NT2/D1 (cell line): ENCODE measurements around the gene INCENP.
"Not testable (repeated sequence)": the region's sequence is repeated elsewhere in the genome, so short reads cannot be mapped to it uniquely, and the experiment has no call there.

Source experiments
- DNase-seq: peaks from one replicate; pipeline ENCODE4 v3.0.0-alpha.2; 2011; ENCODE audit warnings: low read depth, low spot score
- H3K27me3 ChIP-seq: 2 replicates; pipeline ENCODE4 v1.6.0; 2011; ENCODE audit warnings: mild to moderate bottlenecking; ENCODE audit not compliant: insufficient read length, insufficient read depth
- H3K36me3 ChIP-seq: 2 replicates; pipeline ENCODE4 v1.6.1; 2011; ENCODE audit warnings: mild to moderate bottlenecking, low read length, mixed read lengths; ENCODE audit not compliant: insufficient read depth, insufficient read length
- H3K4me1 ChIP-seq: 2 replicates; pipeline ENCODE4 v1.5.1; 2011; ENCODE audit not compliant: insufficient read depth, insufficient read length
- H3K4me3 ChIP-seq: 2 replicates; pipeline ENCODE4 v1.5.1; 2011; ENCODE audit warnings: low read depth; ENCODE audit not compliant: insufficient read length
- H3K9ac ChIP-seq: 2 replicates; pipeline ENCODE4 v1.6.0; 2011; ENCODE audit warnings: low read depth; ENCODE audit not compliant: insufficient read length
- H3K9me3 ChIP-seq: 2 replicates; pipeline ENCODE4 v1.5.1; 2011; ENCODE audit warnings: mild to moderate bottlenecking, low read length; ENCODE audit not compliant: insufficient read depth
- SUZ12 ChIP-seq: IDR thresholded peaks from 2 replicates; pipeline ENCODE4 v1.6.1; 2011; ENCODE audit not compliant: insufficient read length, insufficient read depth; ENCODE audit errors: extremely low read depth
- YY1 ChIP-seq: IDR thresholded peaks from 2 replicates; pipeline ENCODE4 v1.6.1; 2011; ENCODE audit not compliant: insufficient read length, insufficient read depth
- ZNF274 ChIP-seq: IDR thresholded peaks from 2 replicates; pipeline ENCODE4 v1.6.1; 2011; ENCODE audit warnings: mild to moderate bottlenecking, low read depth, low read length

The INCENP gene

DNA sequence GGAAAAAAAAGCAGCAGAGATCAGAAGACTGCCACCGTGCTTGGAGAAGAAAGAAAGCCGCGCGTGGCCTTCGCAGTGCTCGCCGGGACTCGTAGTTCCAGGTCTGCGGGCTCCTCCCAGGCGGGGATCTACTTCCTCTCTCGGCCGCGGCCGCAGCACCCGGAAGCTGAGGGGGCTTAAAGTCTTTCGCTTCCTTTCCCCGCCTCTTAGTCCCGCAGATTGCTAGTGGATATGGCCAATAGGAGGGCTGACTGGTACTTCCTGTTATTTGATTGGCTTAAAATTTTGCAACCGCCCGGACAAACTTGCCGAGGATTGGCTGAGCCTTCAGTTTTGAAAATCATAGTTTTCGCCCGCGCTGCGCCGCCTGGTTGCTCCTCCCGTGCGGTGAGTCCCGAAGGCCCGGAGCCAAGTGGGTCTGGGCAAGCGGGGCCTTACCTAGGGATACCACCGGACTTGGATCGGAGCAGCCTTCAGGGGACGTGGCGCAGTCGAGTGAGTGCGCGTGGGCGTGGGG is at the start of gene INCENP:
TSS of gene INCENP (plus strand) at position 343 of the 517 bp plus-strand sequence. CDS start 4,151 bp downstream, outside the sequence.
- peaks cover 26% of the 10 kb centered on the region for H3K36me3 ChIP-seq
- H3K4me1 ChIP-seq: peaks cover 10% of the 10 kb centered on the region
- no peaks in the 10 kb centered on the region for H3K9me3 ChIP-seq
- H3K9ac ChIP-seq: peak within 1 kb of the TSS; percentile 99
- DNase-seq: peak; percentile 95
- H3K27me3 ChIP-seq: no peaks in the 10 kb centered on the region
- TF ChIP-seq YY1 (no peak), SUZ12 (no peak), ZNF274 (no peak)
- H3K4me3 ChIP-seq: peak within 1 kb of the TSS; percentile 99

DNA sequence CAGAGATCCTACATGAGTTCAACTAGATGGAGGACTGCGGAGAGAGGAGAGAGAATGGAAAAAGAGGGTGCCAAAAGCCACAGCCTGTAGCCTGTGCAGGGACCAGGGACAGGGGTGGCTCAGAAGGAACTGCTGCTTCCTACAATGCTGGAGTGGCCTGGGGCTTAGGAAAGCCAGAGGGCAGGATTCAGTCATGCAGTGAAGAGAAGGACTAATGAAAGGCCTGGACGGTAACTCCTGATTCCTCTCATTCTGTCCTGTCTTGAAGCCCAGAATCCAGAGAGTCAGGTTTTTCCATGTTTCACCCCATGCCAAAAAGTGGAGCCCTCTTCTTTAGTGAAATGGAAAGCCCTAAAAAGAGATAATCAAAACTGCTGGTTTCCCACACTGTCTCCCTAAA is 48.4 kb upstream of the INCENP start:
- Histone ChIP-seq H3K27me3 (no peaks in the 10 kb centered on the region), H3K4me3 (no peak overlapping the region), H3K9ac (no peak overlapping the region), H3K9me3 (no peaks in the 10 kb centered on the region; the same call in 1 of the 2 replicates), H3K36me3 (no peaks in the 10 kb centered on the region), H3K4me1 (no peaks in the 10 kb centered on the region)
- DNase-seq: no peak
- no peak for TF ChIP-seq ZNF274
- no peak for TF ChIP-seq SUZ12
- no peak for TF ChIP-seq YY1

DNA sequence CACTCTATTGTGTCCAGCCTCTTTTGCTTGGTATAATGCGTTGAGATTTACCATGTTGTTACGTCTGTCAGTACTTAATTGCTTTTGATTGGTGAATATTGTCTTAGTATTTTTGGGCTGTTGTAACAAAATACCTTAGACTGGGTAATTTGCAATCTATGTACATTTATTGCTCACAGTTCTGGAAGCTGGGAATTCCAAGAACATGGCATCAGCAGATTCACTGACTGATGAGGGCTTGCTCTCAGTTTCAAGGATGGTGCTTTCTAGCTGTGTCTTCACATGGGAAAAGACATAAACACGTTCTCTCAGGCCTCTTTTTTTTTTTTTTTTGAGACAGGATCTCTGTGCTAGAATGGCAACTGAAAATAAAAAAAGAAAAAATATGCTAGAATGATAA is 46.7 kb upstream of the INCENP start:
- Histone ChIP-seq H3K36me3 (no peaks in the 10 kb centered on the region), H3K4me1 (no peaks in the 10 kb centered on the region), H3K27me3 (no peaks in the 10 kb centered on the region), H3K9me3 (no peaks in the 10 kb centered on the region; the same call in 1 of the 2 replicates), H3K9ac (no peak overlapping the region), H3K4me3 (no peak overlapping the region)
- TF ChIP-seq SUZ12 (no peak), YY1 (no peak), ZNF274 (no peak)
- DNase-seq: no peak

DNA sequence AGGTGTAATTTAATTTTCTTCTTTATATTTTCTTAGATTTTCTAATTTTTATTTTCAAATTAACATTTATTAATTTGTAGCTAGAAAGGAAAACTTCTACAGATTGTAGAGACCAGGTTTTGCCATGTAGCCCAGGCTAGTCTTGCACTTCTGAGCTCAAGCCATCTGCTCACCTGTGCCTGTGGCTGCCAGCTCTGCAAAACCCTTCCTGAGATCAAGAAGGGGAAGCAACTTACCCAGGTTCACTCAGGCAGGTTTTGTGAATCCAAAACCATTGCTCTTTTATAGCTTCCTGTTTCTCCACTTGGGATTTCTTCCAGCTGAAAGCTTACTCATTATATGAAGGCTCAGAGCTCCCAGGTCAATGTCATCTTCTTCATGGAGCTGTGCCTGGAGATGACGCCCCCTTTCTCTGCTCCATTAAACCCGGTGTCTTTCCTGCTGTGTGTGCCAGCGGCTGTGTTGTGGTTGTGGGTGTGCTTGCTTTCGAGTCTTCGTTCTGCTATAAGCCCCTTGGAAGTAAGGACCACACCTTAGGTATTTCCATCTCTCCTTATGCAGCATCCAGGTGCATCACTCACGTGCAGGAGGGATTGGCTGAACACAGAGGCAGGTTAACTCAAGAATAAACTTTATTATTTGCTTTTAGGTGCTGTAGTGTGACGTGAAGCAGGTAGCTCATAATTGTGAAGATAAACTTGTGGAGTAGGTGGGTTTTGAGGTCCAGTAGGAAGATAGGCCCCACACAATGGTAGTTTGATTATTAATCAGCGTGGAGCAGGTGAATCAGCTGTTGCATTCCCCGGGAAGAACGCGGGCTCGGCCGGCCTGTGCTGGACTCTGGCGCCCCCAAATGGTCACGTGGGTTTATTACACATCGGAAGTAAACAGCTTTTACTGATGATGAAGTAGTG is 42.2 kb upstream of the INCENP start:
- Histone ChIP-seq H3K4me1 (no peaks in the 10 kb centered on the region), H3K9me3 (0 out of 2 replicates have a peak, but pooled peaks cover 3% of the 10 kb centered on the region), H3K36me3 (no peaks in the 10 kb centered on the region), H3K4me3 (no peak overlapping the region), H3K27me3 (no peaks in the 10 kb centered on the region), H3K9ac (no peak overlapping the region)
- no peak for TF ChIP-seq YY1
- TF ChIP-seq ZNF274: no peak
- TF ChIP-seq SUZ12: no peak
- DNase-seq: peak; percentile 58

DNA sequence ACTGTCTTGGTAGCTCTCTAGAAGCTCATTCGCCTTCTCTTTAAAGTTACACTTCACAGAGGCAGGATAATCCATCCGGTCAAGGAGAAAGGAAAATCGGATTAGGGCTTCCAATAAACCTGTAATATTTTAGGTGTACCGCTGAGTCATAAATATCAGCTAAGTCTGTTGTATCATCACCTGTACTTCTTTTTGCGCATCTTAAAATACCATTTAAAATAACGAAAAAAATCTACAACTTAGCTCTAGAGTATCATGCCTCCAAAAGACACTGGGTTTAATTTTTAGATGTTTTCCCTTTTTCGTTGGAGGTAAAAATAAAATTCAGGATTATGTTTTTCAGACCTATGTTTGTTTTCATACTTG is 41.5 kb upstream of the INCENP start:
- no peak for DNase-seq
- H3K9ac ChIP-seq: no peak overlapping the region
- peaks cover 7% of the 10 kb centered on the region for H3K9me3 ChIP-seq
- H3K27me3 ChIP-seq: no peaks in the 10 kb centered on the region
- H3K4me1 ChIP-seq: no peaks in the 10 kb centered on the region
- TF ChIP-seq YY1 (no peak), SUZ12 (no peak), ZNF274 (no peak)
- H3K4me3 ChIP-seq: no peak overlapping the region
- H3K36me3 ChIP-seq: no peaks in the 10 kb centered on the region

DNA sequence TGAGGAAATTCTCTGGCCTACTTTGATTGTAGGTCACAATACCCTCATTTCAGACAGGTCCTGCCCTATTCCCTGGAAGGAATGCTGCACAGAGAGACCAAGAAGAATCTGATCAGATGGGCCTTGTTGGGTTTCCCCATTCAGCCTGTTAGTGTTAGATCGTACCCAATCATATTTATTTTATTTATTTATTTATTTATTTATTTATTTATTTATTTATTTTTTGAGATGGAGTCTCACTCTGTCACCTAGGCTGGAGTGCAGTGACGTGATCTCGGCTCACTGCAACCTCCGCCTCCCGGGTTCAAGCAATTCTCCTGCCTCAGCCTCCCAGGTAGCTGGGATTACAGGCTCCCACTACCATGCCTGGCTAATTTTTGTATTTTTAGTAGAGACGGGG is 39.0 kb upstream of the INCENP start:
- not testable (repeated sequence) for H3K4me3 ChIP-seq, H3K9ac ChIP-seq, H3K36me3 ChIP-seq, H3K27me3 ChIP-seq, DNase-seq, H3K4me1 ChIP-seq
- peaks cover 33% of the 10 kb centered on the region for H3K9me3 ChIP-seq

DNA sequence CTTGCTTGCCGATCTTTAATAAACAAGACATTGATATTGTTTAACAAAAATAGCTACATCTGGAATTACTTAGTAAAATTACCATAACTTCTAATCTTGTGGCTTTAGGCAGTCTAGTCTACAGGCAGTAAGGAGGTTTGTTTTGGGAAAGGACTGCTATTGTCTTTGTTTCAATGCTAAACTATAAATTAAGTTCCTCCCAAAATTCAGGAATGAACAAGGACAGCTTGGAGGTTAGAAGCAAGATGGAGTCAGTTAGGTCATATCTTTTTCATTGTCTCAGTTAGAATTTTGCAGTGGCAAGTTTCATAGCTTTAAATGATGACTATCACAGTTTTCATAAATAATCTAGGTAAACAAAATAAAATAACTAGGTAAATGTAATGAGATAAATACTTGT is 36.1 kb upstream of the INCENP start:
- H3K4me3 ChIP-seq: no peak overlapping the region
- H3K9ac ChIP-seq: no peak overlapping the region
- H3K9me3 ChIP-seq: peaks cover 58% of the 10 kb centered on the region
- no peak for DNase-seq
- TF ChIP-seq YY1 (no peak), SUZ12 (no peak), ZNF274 (no peak)
- no peaks in the 10 kb centered on the region for H3K27me3 ChIP-seq
- H3K36me3 ChIP-seq: no peaks in the 10 kb centered on the region
- H3K4me1 ChIP-seq: no peaks in the 10 kb centered on the region
